ENCODE data around the gene ADAM12.

Gene ADAM12

GRCh38 chr10:126317751-126318150 lies 70.5 kb downstream of the ADAM12 start:
- Histone ChIP-seq H3K79me2 (ENCODE audit: insufficient read depth, low read length) (no peaks in the 10 kb centered on the region), H3K4me3 (ENCODE audit: low read depth in 1 of 2, low read length in 2 of 2) (no peak overlapping the region), H4K20me1 (ENCODE audit: insufficient read depth, low read length) (no peaks in the 10 kb centered on the region), H3K36me3 (ENCODE audit: insufficient read depth, low read length) (no peaks in the 10 kb centered on the region), H3K9me3 (ENCODE audit: insufficient read depth, low read length, severe bottlenecking) (no peaks in the 10 kb centered on the region), H3K27me3 (ENCODE audit: insufficient read depth, low read length, poor library complexity) (no peaks in the 10 kb centered on the region), H3K27ac (ENCODE audit: low read length) (no peak overlapping the region), H2AFZ (ENCODE audit: low read depth, low read length) (no peak overlapping the region), H3K9ac (ENCODE audit: low read depth, low read length) (no peak overlapping the region), H3K4me2 (ENCODE audit: insufficient read depth, low read length) (no peak overlapping the region), H3K4me1 (ENCODE audit: insufficient read depth, low read length) (no peaks in the 10 kb centered on the region)
- no peak for ATAC-seq (ENCODE audit: insufficient read depth, low read depth)
- no peak for DNase-seq
- no peak for TF ChIP-seq EZH2 (IDR thresholded peaks at IDR 0.05; ENCODE audit: borderline replicate concordance, low read depth, low read length, severe bottlenecking)

- ATAC-seq (ENCODE audit: insufficient read depth, low read depth), result no peak
- Histone ChIP-seq H3K27me3 (ENCODE audit: insufficient read depth, low read length, poor library complexity) (no peaks in the 10 kb centered on the region), H3K79me2 (ENCODE audit: insufficient read depth, low read length) (no peaks in the 10 kb centered on the region), H3K4me2 (ENCODE audit: insufficient read depth, low read length) (no peak overlapping the region), H3K9me3 (ENCODE audit: insufficient read depth, low read length, severe bottlenecking) (no peaks in the 10 kb centered on the region), H3K9ac (ENCODE audit: low read depth, low read length) (no peak overlapping the region), H2AFZ (ENCODE audit: low read depth, low read length) (no peak overlapping the region), H3K36me3 (ENCODE audit: insufficient read depth, low read length) (no peaks in the 10 kb centered on the region), H3K4me3 (ENCODE audit: low read depth in 1 of 2, low read length in 2 of 2) (no peak overlapping the region), H3K4me1 (ENCODE audit: insufficient read depth, low read length) (no peaks in the 10 kb centered on the region), H3K27ac (ENCODE audit: low read length) (no peak overlapping the region), H4K20me1 (ENCODE audit: insufficient read depth, low read length) (no peaks in the 10 kb centered on the region)
- no peak for DNase-seq
- TF ChIP-seq CTCF (IDR thresholded peaks at IDR 0.05; ENCODE audit: borderline replicate concordance, extremely low read depth, low read length, poor library complexity, severe bottlenecking) (no peak), EZH2 (IDR thresholded peaks at IDR 0.05; ENCODE audit: borderline replicate concordance, low read depth, low read length, severe bottlenecking) (no peak)
Measured at GRCh38 chr10:126315494-126316177, 72.6 kb downstream of the ADAM12 start.

- Histone ChIP-seq H3K4me1 (ENCODE audit: insufficient read depth, low read length) (no peaks in the 10 kb centered on the region), H3K9me3 (ENCODE audit: insufficient read depth, low read length, severe bottlenecking) (no peaks in the 10 kb centered on the region), H3K36me3 (ENCODE audit: insufficient read depth, low read length) (no peaks in the 10 kb centered on the region), H3K9ac (ENCODE audit: low read depth, low read length) (no peak overlapping the region), H4K20me1 (ENCODE audit: insufficient read depth, low read length) (no peaks in the 10 kb centered on the region), H3K27me3 (ENCODE audit: insufficient read depth, low read length, poor library complexity) (no peaks in the 10 kb centered on the region), H3K4me3 (ENCODE audit: low read depth in 1 of 2, low read length in 2 of 2) (no peak overlapping the region), H2AFZ (ENCODE audit: low read depth, low read length) (no peak overlapping the region), H3K79me2 (ENCODE audit: insufficient read depth, low read length) (no peaks in the 10 kb centered on the region), H3K27ac (ENCODE audit: low read length) (no peak overlapping the region), H3K4me2 (ENCODE audit: insufficient read depth, low read length) (no peak overlapping the region)
- DNase-seq (no peak), ATAC-seq (ENCODE audit: insufficient read depth, low read depth) (no peak)
- TF ChIP-seq CTCF (IDR thresholded peaks at IDR 0.05; ENCODE audit: borderline replicate concordance, extremely low read depth, low read length, poor library complexity, severe bottlenecking) (no peak), EZH2 (IDR thresholded peaks at IDR 0.05; ENCODE audit: borderline replicate concordance, low read depth, low read length, severe bottlenecking) (no peak)
Measured at GRCh38 chr10:126314863-126315493, 73.3 kb downstream of the ADAM12 start.

GRCh38 chr10:126312167-126312566 lies 76.1 kb downstream of the ADAM12 start:
- no peak overlapping the region for H3K4me2 ChIP-seq (ENCODE audit: insufficient read depth, low read length)
- no peaks in the 10 kb centered on the region for H3K9me3 ChIP-seq (ENCODE audit: insufficient read depth, low read length, severe bottlenecking)
- no peak overlapping the region for H3K9ac ChIP-seq (ENCODE audit: low read depth, low read length)
- no peak overlapping the region for H3K4me3 ChIP-seq (ENCODE audit: low read depth in 1 of 2, low read length in 2 of 2)
- no peaks in the 10 kb centered on the region for H3K36me3 ChIP-seq (ENCODE audit: insufficient read depth, low read length)
- H3K27me3 ChIP-seq (ENCODE audit: insufficient read depth, low read length, poor library complexity), result no peaks in the 10 kb centered on the region
- H3K27ac ChIP-seq (ENCODE audit: low read length), result no peak overlapping the region
- H2AFZ ChIP-seq (ENCODE audit: low read depth, low read length), result no peak overlapping the region
- no peaks in the 10 kb centered on the region for H3K79me2 ChIP-seq (ENCODE audit: insufficient read depth, low read length)
- DNase-seq (no peak), ATAC-seq (ENCODE audit: insufficient read depth, low read depth) (no peak)
- H3K4me1 ChIP-seq (ENCODE audit: insufficient read depth, low read length), result no peaks in the 10 kb centered on the region
- H4K20me1 ChIP-seq (ENCODE audit: insufficient read depth, low read length), result no peaks in the 10 kb centered on the region
- TF ChIP-seq EZH2 (IDR thresholded peaks at IDR 0.05; ENCODE audit: borderline replicate concordance, low read depth, low read length, severe bottlenecking) (no peak), CTCF (IDR thresholded peaks at IDR 0.05; ENCODE audit: borderline replicate concordance, extremely low read depth, low read length, poor library complexity, severe bottlenecking) (no peak)
